ENCODE data around the gene MIER2.

The MIER2 gene

DNA sequence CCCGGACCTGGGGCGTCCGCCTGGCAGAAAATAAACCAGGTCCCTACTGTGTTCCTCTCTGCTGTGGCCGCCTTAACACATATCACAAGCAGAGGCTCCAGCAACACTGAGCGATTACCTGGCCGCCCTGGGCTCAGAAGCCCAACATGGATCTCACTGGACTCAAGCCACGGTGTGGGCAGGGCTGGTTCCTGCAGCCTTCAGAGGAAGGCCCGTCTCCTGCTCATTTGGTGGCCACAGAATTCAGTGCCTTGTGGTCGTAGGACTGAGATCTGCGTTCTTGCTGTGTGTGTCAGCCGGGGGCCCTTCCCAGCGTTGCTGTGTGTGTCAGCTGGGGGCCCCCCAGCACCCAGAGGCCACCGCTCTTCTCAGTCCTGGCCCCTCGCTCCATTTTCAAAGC, 34.1 kb upstream of the MIER2 start:
- no peak for DNase-seq (ENCODE audit: low spot score)

DNA sequence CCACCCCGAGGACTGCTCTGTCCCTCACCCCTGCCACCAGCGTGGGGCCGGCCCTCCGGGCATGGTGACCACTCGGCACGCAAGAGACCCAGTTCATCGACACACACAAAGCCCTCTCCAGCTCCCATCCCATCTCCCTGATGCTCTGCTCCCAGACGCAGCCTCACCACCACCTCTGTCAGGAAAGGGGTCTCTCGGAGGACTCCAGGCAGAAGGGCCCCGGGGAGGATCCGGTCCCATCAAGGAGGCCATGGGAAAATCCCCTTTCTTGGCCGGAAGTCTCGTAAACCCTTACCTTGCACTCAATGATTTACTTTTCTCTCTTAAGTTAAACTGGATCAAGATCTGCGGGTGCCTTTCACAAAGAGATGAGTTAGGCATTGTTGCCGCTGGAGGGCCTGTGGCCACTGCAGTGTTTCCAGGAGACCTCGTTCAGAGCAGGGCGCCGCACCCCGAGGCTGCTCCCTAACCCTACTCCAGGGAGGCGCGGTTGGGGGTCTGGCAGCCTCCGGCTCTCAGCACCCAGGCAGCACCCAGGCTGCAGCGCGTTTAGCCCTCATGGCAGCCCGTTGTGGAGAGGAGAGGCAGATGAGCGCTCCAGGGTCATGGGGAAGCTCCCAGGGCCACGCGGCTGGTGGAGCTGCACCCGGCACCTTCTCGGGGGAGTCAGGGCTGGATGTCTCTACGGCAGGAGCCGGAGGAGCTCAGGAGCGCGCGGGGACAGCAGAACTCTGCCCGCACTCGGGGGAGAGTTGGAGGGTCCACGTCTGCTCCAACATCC, 33.4 kb upstream of the MIER2 start:
- DNase-seq (ENCODE audit: low spot score) = no peak

DNA sequence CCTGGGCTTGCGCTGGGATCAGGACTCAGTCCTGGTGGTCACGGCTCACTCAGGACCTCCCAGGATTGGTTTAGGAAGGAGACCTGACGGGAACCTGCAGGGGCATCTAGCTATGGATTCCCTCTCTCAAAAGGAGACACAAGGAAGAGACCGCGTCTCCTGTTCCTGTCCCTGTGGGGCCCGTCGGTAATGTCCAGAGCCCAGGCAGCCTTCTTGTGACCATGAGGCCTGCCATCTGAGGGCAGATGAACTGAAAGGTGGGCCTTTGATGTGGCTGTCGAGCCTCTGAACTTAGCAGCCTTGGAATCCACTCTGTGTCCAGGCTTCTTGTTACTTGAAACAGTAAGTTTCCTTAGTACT, 31.5 kb upstream of the MIER2 start:
- DNase-seq (ENCODE audit: low spot score) = no peak

DNA sequence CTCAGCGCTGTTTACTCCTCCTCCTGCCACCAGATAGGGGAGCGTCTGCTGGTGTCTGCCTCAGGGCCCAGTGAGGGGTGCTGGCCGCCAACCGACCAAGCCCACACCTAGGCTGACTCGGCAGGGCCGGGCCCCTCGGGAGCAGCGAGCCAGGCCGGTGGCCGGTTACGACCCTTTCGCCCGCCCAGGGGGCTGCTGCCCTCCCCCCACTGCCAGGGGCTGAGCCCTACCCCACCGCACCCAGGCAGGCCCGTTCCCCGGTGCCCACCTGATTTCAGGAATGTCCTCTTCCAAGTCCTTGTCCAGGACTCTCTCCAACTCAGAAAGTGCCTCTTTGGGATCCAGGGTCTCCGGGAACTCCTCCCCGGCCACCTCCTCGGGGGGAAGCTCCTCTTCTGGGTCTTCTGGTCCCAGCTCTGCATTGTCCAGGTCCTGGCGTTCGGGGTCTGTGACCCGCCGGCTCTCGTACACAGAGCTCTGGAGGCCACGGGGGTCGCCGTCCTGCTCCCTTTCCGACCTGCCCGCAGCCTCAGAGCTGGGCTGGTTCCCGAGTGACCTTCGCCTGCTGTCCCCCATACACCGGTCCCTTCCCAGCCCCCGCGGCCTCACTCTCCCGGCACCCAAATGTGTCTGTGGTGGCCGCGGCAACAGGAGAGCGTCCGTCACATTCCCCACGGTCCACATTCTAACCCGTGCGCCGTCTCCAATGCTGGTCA, 31.0 kb upstream of the MIER2 start:
- DNase-seq (ENCODE audit: low spot score) = no peak

DNA sequence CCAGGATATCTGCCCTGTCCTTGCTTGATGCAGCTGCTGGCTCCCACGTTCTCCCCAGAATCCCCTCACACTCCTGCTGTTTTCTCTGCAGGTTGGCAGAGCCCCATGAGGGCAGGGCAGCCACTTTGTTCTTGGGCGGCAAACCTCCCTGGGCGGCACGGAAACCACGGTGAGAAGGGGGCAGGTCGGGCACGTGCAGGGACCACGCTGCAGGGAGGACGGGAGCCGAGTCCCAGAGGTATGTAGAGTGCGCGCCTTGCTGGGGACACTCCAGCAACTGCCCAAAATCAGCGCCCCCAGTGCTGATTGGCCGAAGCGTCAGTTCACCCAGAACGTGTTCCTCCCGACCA, 30.3 kb upstream of the MIER2 start:
- DNase-seq (ENCODE audit: low spot score) = no peak

DNA sequence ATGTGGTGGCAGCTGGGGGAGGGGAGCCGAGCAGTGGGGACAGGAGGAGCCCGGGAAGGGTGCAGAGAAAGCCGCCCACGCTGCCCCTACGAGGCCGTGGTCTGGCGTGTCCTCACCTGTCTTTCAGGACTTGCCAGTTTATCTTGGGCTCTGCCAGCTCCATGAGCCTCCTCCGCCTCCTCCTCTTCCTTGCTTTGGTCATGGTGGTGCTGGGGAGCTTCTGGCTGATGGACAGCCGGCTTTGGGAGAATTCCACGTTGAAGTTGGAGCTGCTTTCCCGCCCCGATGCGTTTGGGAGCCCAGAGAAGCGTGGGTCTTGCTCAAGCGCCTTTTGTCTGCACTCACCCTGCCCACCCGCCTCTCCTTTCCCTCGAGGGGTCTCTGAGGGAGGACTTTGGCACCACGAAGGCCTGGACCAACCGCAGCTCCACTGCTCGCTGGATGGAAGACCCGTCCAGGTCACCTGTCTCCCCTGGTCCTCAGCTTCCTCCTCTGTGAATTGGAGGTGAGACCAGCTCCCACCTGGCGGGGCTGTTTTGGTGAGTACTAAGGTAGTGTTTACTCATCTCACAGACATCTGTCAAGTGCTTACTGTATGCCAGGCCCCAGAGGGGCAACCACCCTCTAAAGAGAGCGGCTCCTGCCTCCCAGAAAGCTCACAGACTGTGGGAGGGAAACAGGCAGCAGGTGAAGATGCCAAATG, 29.7 kb upstream of the MIER2 start:
- DNase-seq (ENCODE audit: low spot score) = no peak

DNA sequence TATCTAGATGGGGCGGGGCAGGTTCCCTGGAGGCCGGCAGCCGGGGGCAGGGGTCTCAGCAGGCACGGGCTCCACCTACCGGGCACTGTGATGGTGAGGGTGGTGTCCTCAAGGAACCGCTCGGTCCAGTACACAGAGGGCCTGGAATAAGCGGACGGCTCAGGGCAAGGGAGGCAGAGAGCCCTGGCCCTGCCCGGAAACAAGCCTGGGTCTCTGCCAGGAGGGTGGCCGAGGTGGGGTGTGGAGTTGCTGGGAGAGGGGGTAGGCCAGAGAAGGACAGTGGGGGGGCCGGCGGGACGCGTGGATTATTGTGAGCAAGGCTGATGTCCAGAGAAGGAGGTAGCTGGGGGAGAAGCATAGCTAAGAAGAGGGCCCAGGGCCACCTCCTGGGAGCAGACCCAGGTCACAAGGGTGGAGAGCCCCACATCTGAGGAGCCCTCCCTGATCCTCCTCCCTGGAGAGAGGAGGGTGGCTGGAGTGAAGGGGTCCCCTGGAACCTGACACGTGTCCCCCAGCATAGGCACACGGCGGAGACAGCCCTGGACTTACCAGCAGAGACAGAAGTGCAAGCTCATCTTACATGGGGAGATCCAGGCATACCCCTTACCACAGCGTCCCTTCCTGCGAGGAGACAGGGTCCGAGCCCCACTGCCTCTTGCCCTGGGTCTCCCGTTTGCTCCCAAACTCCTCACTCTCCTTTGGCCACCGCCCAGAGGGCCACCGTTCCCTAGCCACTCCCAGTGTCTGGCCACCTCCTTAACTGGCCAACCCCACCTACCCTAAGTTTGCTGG, 29.0 kb upstream of the MIER2 start:
- no peak for DNase-seq (ENCODE audit: low spot score)

DNA sequence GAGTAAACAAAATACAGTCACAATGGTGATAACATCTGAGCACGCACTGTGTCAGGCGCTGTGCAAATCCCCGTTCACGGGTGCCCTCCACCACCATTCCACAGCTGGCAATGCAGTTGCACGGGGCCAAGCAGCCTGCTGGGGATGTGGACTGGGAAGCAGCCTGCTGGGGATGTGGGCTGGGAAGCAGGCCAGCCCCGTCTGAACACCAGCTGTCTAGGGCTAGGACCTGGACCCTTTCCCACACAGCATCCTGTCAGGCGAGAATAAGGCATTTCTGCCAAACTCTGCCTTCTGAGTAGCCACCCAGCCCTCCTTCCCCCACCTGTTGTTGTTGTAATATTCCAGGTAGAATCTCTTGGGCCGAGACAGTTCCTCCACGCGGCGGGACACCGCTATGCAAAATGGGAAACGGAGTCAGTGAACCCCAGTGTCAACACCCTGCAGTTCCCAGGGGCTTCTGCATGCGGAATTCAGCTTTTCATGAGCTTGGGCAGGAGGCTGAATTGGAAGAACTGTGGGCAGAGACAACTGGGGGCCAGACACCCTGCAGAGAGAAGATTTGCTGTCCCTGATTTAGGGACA, 27.8 kb upstream of the MIER2 start:
- peak; percentile 20 for DNase-seq (ENCODE audit: low spot score)

DNA sequence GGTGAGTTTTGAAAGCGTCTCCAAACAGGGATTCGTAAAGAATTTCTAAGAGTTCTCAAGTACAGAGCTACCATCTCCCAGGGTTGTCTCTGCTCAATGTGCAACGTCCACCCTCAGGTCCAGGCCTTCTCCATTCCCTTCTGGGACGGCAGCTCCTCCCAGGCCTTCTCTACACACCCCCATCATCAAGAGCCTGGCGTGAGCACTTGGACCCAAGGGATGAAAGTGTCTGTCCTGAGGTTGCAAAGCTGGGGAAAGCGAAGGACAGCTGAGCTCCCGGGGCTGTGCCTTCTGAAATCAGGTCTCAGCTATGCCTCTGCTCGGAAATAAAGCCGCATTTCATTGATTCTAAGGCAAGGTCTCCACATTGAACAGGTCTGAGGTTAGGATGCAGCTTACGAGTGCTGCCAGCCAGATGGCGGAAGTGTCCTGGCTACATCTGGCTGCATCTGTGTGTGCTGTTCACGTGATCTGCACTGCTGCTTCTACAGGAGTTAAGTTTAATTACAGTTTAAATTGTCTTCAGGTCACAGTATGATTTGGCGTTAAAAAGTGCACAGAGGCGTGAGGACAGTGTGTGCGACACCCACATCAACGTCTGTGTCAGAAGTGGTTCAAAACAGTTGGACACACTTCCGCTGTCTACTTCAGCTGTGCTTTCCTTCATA, 27.0 kb upstream of the MIER2 start:
- DNase-seq (ENCODE audit: low spot score) = no peak

DNA sequence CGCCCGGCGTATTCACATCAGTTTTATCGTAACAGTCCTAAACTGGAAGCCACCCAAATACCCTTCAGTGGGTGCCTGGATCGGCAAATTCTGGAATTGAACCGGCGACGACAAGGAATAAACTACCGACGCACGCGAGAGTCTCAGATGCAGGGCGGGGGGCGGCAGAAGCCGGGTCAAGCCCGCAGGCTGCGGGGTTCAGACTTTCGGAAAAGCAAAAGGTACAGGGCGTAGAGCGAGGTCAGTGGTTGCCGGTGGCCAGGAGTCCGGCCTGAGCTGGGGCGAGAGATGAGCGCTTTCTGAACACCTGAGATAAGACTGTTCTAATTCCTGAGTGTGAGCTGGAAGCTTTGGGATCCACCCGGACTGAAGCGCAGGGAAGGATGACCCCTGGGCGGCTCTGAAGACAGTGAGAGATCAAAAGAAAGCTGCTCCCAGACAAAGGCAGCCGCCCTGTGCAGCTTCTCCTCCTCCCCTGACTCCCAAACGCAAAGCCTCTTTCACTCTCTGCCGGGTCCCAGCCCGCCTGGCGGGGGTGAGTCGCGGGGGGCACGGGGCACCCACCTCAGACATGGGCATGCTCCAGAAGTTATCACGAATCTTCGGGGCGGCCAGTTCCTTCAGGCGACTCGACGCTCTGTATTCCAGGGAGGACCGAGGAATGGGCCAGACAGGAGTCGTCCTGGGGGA, 26.2 kb upstream of the MIER2 start:
- DNase-seq (ENCODE audit: low spot score) = no peak

DNA sequence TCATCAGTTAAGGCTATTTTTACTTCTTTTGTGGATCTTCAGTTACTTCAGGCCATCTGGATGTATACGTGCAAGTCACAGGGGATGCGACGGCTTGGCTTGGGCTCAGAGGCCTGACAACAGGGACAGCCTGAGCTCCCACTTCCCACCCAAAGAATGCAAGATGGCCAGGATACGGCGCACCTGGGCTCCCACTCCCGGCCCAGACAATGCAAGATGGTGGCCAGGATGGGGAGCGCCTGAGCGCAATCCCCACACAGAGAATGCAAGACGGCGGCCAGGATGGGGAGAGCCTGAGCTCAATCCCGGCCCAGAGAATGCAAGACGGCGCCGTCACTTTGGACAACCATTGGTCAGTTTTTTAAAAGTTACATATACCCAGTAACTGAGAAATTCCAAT, 25.3 kb upstream of the MIER2 start:
- DNase-seq (ENCODE audit: low spot score) = no peak

DNA sequence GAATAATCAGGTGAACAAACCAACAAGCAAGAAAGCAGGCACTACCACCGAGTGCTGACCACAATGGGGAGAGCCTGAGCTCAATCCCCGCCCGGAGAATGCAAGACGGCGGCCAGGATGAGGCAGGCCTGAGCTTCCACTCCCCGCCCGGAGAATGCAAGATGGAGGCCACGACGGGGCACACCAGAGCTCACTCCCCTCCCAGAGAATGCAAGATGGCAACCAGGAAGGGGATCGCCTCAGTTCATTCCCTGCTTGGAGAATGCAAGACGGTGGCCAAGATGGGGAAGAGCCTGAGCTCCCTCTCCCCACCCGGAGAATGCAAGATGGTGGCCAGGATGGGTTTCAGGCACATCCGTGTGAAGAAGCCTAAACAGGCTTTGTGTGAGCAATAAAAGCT, 24.7 kb upstream of the MIER2 start:
- DNase-seq (ENCODE audit: low spot score) = no peak

DNA sequence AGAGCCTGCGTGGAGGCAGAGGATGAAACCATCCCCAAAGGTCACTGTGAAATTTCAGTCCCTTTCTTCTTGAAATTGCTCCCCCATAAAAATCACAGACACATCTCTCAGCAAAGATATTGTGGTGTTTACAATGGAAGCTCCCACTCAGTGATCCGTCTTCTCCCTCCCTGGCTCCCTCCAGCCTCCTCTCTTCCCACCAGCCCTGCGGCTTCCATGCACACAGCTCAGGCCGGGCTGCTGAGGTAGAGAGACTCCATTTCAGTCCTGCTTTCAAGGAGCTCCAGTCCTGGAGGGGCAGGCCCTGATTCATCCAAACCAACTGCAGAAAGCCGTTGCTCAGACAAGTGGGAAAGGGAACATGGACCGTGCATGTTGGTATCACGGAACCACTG, 24.0 kb upstream of the MIER2 start:
- no peak for DNase-seq (ENCODE audit: low spot score)

DNA sequence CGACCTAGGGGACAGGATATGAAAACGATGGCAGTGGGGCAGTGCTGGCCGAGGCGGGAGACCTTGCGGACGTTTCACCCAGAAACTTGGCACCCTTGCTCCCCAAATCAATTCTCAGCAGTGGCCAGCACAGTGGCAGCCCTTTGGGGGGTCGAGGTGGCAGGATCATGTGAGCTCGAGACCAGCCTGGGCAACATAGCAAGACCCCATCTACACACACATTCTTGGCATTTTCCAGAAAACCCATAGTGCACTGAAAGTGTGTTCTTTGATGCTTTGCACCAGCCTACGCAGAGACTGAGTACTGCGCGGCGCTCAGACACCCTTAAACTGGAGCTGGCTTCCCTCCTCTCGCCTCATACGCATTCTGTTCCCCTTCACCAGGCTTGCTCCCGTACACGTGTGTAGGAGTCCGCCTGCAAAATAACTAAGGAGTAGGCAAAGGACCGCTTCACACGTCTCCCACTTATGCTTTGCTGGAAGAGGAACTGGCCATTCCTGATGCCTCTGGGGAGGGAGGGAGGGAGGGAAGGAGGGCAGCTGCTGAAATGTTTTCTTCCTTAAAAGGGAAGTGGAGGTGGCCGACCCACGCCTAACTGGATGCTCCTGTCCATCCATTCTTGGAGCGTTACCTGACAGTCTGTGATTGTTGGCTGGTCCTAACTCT, 23.5 kb upstream of the MIER2 start:
- no peak for DNase-seq (ENCODE audit: low spot score)

DNA sequence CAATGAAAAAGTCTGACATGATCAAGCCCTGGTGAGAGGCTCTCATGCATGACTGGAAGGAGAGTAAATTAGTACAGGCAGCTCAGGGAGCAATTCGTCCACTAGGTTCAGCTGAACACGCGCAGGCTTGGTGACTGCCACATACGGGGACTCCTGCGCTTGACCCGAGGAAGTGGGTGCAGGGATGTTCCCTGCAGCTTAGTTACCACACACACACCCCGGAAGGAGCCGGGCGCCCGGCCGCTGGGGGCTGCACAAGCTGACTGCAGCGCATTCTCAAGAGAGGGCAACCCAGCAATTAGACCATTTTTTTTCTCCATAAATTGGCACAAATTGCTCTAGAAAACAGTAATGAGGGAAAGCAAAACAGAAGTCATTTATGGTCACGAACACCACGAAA, 23.0 kb upstream of the MIER2 start:
- DNase-seq (ENCODE audit: low spot score) = no peak

DNA sequence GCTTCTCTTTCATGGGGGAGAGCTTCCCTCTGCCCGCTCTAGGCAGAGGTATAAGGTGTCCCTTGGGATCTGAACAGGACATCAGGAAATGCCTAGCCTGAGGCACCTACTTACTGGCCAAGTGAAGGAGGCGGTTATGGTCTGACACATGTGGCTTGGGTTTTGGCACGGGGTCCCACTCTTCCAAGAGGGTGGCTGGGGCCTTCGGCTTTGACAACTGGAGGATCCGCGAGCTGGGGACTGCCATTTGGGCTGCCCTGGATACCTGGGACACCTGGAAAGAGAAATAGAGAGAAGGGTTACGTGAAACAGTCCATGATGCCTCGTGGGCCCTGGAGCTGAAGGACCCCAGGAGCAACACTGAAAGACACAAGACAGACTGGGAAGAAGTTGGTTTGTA, 22.4 kb upstream of the MIER2 start:
- no peak for DNase-seq (ENCODE audit: low spot score)

DNA sequence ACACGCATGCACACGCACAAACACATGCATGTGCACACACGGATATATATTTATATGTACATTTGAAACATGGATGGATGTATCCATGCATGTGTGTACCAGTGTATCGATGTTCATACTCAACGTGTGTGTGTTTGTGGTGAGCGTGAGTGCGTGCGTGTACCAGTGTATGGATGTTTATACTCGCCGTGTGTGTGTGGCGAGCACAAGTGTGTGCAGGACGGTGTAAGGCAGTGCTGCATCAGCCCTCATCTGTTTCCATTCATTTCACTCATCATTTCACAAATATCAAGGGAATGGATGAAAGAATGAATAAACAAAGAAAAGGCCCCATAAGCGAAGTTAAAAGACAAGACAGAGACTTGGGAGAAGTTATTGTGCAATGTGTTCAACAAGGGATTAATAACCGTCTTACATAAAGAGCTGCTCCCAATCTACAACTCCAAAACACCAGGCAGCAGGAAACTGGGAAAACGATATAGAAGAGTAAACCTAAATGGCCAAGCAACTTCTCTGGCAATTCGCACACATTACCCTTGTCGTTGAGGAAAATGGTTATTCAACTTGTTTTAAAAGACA, 21.7 kb upstream of the MIER2 start:
- no peak for DNase-seq (ENCODE audit: low spot score)

DNA sequence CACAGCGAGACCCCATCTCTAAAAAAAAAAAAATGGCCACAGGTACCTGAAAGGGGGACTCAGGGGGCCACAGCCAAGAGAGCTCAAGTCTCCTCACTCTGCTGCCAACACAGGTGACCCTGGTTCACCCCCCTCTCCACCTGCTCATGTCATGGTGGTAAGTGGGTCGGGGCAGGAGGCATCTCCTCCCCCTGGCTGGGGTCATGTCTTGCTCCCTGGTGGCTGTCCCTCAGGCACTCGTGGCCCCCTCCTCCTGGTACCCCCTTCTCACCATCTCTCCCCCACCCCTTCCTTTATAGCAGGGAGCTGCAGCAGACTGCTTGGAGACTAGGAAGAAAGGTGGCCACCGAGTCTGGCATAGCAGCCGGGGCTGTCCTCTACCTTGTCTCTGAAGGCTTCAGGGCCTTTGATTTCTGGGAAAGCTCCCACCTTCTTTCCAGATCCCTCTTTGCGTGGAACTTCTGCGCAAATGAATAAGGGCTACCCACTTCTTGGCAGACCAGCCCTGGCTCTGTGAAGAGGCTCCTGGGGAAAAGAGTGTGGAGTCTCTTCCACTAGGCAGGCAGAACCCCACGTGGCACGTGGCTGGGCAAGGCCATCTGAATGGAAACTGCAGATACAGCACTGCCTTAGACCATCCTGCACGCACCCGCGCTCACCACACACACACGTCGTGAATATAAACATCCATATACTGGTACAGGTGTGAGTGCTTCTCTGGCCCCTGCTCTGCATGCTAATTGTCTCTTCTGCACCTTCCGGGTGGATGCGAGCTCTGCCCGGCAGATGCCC, 20.1 kb upstream of the MIER2 start:
- DNase-seq (ENCODE audit: low spot score) = no peak

DNA sequence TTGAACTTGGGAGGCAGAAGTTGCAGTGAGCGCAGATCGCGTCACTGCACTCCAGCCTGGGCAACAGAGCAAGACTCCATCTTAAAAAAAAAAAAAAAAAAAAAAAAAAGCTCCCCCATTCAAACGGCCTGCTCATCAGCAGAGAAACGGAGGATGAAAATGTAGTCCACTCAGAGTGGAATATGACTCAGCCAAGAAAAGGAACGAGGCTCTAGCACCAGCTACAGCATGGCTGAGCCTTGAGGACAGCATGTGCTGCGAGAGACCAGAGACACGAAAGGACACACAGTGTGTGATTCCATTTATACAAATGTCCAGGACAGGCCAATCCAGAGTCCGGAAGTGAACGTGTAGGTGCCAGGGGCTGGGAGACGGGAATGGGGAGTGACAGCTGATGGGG, 18.1 kb upstream of the MIER2 start:
- no peak for DNase-seq (ENCODE audit: low spot score)
